ENCODE measurements around the gene OSBPL10. TPM values are rescaled to one million over a fixed set of nuclear protein-coding genes. Genes with fewer than 3 reads are reported as not detected.

Gene OSBPL10
- total RNA-seq, 1 donor from 2014 or later = 40.6 TPM

- no peak for DNase-seq
Observed at GRCh38 chr3:31613654-31614053, 367.4 kb downstream of the OSBPL10 start.

DNA sequence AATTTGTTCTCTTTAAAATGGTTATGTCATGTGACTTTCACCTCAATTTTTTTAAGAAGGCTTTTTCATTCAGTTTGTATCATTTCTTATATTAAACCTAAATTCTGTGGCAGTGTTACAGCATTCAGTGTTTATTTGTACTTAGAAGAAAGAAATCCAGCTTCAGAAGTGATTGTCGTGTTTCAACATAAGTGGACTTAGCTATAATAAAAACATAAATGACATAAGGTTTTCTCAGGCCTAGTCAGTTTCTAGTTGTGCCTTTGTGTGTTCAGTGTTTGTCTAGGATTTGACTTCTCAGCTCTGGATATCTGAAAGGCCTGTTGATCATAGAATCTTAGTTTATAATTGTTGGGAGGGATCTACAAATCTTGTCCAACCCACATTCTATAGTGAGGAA is 367.9 kb downstream of the OSBPL10 start:
- peak; percentile 11 for DNase-seq

Other genes with a start within 250 kb of the OSBPL10 start
- 1.9 TPM for gene ZNF860, start 488 bp upstream of the OSBPL10 start, total RNA-seq
- 65.9 TPM for gene GPD1L, start 125.4 kb upstream of the OSBPL10 start, total RNA-seq